GDM1 (cell line): ENCODE data around the gene PIAS2.

ENCODE experiments used
- DNase-seq: peaks from one replicate; lab custom pipeline; 2025; lab: John Stamatoyannopoulos, UW

Gene PIAS2

GRCh38 chr18:46759890-46760289 is 157.4 kb downstream of the PIAS2 start:
- no peak for DNase-seq

DNA sequence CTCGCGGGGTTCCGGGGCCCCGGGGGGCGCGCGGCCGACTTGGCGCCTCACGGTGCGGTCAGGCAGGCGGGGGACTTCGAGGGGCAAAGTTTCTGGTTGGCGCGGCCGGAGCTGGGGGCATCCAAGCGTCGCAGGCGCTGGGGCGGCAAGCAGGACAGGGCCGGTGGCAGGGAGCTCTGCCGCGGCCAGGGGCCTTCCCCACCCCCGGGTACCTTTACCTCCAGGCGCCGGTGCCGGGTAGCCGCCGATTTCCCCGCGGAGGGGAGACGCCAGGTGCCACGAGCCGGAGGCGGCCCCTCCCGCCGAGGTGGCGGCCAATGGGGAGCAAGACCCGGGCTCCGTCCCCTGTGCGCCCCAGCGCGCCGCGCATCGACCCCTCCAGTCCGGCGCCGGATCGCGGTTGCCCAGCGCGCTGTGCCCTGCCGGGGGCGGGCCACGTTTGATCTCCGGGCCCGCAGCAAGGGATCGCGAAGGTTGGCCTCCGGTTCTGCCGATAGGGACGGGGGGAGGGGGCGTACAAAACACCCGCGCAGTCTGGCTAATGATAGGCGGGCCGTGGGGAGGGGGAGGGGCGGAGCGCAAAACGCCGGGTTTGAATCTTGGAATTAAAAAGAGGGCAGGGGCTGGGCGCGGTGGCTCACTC is 160.6 kb downstream of the PIAS2 start, which contains the start of gene ST8SIA5:
TSS of gene ST8SIA5 (minus strand) at position 495 of the 643 bp plus-strand sequence. CDS start 545 bp downstream, outside the sequence.
- no peak for DNase-seq

DNA sequence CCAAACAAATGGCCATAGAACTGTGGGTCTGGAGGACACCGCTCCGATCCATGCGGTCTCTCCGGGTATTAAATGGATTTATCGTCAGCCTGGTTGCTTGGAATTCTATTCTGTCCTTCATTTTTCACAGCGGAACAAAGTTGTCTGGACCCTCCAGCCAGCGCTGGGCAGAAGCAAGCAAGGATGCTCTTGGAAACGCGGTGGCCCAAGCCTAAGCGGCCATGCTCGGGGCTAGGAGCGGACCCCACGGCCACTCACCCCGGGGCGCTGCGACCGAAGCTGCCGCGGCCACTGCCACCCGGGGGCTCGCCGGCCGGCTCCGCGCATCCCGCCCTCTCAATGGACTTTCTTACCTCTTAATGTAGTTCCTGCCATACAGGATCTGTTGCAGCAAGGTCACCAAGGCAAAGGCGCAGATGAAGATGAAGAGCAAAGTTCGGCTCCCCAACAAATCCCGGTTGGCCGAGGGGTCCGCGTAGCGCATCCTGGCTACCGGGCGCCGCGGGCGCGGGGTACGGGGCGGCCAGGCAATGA is 161.2 kb downstream of the PIAS2 start:
- no peak for DNase-seq

- peak; percentile 54 for DNase-seq
Observed at GRCh38 chr18:46755315-46756024, 161.8 kb downstream of the PIAS2 start.

DNA sequence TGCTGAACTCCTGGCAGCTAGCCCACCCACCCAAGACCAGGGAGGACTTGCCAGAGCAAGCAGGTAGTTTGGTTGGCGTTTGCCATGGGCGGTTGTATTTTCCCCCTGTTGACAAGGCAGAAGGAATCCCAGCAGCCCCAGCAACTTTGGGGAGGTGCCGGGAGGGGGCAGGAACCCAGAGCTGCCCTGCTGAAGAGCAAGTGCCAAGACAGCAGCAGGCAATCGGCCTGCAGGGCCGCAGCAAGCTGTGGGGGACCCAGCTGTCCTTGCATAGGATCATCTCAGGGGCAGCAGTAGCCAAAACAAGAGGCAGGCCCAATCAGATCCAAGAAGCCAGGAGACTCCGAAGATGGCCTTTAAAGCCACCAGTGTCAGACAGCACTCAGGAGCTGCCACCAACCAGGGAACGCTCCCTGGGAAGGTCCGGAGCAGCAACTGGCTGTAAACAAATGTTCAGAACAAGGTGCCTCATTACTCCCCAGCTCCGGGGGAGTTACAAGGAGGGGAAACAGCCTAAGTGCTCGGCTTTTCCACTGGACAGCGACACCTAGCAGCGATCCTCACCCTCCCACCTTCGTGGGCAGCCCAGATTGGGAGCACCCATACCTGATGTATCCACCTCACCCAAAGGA is 162.5 kb downstream of the PIAS2 start:
- no peak for DNase-seq

DNA sequence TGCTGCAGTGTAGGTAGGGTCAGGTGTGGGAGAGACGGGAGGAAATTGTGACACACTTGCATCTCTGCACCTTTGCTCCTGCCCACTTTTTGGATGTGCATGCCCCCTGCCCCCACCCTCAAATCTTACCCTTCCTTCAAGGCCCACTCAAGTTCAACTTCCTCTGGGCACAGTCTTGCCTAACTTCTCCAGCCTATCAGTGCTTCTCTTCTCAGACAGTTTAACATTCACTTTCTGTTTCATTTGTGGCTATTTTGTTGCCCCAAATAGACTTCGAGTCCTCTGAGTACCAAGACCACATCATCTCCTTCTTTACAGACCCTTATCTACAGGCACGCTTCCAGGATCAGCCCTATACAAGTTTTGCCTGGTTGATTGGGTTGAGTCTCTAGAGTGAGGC is 163.1 kb downstream of the PIAS2 start:
- no peak for DNase-seq
